ENCODE measurements around the gene SORCS2.

Gene SORCS2

DNA sequence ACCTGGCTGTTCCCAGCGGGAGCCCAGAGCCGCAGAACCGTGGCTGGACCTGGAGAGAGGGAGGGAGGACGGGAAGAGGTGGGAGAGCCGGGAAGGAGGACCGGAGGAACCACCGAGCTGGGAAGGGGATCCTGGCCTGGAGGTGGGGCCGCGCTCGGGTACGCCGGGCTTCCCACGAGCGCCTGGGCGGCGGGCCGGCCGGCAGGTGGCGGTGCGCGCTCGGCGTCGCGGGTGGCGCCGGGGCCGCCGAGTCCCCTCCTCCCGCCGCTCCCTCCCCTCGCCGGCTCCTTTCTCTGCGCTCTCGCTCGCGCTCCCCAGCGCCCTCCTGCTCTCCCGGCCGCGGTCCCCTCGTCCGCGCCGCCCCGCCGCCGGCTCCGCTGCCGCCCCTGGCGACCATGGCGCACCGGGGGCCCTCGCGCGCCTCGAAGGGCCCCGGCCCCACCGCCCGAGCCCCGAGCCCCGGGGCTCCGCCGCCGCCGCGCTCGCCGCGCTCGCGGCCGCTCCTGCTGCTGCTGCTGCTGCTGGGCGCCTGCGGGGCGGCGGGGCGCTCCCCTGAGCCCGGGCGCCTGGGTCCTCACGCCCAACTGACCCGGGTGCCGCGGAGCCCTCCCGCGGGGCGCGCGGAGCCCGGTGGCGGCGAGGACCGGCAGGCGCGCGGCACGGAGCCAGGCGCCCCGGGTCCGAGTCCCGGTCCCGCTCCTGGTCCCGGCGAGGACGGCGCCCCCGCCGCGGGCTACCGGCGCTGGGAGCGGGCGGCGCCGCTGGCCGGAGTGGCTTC is at the start of gene SORCS2:
TSS of gene SORCS2 (plus strand) at position 287 of the 778 bp plus-strand sequence.
- peak; percentile 31 for DNase-seq

DNA sequence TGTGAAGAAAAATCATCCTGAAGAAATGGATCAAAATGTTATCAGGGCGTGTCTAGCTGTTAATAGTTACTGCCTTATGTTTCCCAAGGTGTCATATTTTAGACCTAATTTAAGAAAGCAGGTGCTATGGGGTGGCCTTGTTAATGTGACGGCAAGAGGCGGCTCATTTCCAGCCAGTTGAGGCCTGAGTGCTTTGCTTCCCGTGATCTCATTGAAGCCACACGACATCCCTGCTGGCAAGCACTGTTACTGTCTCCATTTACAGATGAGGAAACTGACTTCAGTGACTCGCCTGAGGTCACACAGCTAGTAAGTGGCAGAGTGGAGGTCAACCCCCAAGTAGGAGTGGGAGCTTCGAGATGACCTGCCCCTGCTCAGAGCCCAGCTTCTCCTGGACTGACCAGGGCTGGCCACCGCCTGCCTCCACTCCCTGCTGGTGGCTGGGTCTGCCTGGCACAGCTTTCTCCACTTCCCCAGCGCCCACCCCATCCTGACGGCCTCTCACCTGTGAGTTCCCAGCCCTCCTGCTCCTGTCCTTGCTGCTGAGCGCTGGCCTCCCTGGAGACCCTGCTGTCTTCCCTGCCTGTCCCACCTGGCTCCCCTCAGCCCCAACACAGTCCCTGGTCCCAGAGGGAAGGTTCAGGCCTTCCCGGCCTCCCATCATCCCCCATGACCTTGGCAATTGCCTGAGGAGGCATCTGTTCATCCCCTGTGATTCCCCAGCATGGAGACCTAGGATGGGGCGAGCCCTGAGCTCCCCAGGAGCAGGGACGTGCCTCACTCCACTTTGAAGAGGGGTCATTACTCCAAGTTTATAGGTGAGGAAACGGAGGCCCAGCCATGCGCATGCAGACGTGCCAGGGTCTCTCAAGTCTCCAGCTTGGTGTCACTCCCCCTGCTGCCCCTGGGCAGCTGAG is 47.7 kb upstream of the SORCS2 start:
- DNase-seq: no peak

DNA sequence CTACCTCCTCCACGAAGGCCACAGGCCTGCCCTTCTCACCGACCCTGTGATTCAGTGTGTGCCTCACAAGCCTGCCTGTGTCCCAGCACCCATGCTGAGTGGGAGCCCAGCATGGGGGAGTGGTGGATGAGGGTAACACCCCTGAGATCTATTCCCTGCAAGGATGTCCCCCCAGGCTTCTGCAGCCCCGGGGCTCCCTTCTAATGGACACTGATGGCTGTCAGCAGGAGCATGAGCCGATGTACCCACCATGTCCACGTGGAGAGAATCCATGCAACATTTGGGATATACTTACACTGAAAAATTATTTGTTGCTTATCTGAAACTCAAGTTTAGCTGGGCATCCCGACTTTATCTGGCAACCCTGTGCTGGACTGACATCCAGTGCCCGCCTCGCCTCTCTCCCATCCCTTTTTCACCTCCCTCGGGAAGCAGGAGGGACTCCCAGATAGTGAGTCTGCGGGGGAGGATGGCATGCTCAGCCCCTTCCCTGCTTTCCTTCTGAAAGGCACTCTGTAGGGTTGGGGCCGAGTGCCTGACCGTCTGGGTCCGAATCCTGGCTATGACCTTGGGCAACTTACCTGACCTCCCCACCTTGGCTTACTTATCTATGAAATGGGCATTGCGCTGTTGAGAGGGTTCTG is 46.9 kb upstream of the SORCS2 start:
- no peak for DNase-seq

DNA sequence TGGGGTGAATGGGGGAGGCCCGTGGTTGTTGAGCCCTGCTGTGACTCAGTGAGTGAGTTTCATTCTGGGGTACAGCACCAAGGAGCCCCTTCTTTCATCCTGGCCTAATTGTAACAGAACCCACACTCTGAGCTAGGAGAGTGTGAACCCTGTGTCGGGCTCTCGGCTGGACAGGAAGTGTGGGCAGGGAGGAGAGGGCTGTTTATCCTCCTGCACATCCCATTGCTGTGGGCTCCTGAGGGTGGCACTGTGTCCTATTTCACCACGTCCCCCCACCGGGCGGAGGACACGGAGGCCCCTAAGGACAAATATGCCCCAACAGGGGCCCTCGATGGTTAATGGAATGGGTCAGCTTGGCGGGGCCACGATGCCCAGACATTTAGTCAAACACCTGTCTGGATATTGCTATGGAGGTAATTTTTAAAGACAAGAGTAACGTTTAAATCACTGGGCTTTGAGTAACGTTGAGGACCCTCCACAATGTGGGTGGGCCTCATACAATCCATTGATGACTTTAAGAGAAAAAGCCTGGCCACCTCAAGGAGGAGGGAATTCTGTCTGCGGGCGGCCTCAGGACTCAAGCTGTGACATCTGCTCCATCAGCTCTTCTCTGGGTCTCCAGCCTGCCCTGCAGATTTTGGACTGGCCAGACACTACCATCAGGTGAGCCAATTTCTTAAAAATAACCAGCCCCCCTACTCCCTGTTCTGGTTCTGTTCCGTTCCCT is 46.1 kb upstream of the SORCS2 start:
- DNase-seq: no peak

DNA sequence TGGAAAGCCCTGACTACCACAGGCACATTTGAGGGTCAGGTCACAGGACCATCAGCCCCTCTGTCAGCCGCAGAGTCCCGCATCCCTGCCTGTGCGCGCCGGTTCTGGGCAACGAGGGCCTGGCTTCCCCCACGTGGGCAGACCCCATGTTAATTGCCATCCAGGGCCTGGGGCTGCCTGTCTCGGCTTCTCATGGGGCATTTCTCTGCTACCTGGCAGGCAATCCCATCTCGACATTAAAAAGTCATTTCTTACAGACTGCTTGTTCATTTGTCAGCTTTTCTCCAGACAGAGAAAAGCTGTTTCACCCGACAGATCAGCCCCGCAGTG is 45.6 kb upstream of the SORCS2 start:
- no peak for DNase-seq

DNA sequence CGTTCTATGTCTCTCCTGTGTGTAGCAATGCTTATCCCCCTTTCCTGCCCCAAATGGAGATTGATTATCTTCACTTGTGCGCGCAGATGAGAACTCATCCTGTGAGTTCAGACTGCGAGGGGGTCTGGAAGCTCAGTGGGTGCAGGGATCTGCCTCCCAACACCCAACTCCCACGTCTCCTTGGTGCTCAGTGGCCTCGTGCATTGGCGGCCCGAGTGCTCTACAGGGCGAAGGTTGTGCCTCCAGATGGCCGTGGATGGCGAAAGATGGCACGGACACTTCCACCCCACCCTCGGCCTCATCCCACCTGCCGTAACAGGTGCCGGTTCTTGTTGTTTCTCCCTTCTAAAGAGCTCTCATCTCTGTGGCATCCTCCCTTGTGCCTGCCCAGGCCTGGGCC is 45.1 kb upstream of the SORCS2 start:
- no peak for DNase-seq

DNA sequence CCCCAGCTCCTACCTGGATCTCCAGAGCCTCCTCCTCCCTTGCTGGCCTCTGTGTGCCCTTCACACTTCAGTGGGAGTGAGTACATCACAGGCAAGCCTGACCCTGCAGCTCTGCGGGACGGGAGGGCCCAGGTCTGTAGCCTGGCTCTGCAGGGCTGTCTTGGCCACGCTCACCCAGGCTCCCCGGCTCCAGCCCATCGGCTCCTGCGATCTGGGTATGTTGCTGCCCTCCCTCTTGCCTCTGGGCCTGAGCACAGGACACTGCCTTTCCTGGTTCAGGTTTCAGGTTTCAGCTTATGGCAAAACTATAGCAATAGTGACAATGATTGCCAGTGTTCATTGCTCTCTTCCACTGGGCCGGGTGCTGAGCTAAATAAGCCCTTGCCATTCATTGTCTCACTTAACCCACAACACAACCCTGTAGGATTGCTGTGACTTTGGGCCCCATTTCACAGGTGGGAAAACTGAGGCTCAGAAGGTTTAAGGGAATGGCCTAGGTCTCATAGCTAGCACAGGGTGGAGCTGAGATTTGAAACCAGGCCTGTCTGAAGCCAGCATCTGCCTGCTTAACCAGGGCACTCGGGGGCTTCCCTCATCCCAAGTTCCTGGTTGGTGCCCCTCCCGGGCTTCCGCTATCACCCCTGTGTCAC is 44.6 kb upstream of the SORCS2 start:
- DNase-seq: no peak

DNA sequence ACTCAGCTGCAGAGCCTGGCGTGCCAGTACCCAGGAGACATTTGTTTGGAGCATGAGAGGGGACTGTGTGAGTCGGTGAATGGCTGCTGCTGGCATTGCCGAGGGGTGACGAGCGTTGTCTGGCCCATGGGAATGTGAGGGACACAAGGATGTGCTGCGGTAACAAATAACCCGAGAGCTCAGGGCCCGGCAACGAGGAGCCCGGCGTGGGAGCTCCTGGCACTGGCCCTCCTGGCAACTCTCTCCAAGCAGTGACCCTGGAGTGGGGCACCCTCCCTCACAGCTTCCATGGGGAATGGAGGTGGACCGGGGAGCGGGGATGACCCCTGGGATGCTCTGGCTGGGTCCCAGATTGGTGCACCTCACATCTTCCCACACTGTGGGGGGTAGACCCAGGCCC is 44.0 kb upstream of the SORCS2 start:
- no peak for DNase-seq

DNA sequence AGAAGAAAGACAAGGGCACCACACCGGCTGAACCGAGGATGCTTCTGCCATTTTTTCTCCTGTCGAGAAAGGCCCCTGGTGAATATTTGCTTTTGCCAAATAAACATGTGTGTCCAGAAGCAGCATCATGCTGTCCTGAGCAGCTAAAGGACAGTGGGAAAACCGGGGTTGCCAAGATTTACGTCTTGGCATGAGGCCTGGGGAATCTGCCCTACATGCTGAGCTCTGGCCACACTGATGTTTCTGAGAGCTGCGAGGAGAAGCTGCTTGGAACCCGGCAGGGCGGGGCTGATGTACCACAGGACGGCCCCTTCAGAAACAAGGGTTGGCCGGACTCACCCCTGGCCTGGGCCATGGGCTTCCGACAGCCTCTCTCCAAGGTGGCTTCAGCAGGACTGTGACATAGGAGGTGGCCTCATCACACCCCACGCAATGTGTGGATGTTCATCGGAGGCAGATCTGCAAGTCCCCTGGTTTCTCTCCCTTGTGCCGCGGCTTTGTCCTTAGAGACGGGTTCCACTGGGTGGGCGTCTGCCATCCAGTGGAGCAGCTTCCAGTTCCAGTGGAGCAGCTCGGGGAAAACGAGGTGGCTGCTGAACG is 42.2 kb upstream of the SORCS2 start:
- DNase-seq: no peak

DNA sequence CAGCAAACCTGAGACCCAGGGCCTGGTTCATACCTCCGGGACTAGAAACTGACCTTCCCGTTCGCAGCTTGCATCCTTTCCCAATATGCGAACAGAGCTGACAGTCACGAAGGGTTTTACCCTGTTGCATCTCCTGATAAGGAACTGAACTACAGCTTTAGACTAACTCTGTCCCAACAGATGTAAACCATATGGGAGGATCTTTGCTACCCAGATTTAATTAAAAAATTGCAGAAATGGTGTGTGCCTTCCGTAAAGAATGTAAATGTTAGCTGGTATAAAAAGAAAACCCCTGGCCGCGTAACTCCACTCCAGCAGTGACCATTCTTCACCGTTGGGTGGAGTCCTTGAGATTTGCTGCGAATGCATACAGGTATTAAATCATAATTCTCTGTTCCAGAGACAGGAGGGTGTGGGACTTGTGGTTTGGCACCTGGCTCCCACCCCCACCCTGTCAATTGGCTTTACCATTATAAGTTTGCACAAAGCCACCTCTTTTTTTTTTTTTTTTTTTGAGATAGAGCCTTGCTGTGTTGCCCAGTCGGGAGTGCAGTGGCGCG is 40.6 kb upstream of the SORCS2 start:
- no peak for DNase-seq

DNA sequence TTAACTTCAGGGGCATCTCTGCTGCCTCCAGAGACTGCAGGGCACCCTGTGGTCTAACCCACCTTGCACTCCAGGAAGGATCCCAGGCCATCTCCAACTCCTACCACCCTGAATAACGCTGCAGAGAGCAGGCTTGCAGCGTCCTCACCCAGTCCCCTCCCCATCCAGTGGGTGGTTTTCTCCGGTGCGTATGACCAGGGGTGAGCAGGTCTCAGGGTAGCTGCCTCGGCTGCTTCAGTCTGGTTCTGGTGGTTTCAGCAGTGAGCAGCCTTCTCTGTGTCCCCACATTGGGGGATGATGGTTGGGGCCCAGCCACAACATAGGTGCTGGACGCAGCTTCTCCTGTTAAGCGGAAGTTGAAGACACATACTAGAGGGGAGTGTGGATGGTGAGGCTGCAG is 38.6 kb upstream of the SORCS2 start:
- DNase-seq: no peak

DNA sequence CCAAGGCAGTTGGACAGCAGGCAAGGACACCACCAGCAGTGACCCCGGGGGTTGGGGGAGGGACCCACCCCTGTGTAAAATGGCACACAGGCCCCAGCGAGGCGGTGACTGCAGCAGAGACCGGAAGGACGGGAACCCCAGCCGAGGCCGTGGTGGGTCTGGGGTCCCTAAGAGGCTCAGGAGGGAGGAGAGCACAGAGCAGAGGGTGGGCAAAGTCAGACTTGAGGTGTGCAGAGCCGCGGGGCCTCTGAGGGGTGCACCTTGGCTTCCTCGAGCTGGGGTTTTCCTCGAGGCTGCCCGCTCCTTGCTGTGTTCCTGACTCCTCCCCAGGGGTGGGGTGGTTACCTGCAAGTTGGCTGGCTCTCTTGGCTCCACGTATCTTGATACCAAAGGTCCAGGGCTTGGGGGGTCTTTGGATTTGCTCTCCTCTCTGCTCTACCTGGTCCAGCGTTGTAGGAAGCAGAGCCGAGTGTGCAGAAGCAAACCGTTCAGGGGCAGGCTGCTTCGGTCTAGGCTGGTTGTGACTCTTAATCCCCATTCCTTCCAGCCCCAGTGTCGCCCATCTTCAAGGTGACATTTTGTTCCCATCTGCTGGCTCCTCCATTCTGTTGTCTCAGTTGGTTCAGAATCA is 37.9 kb upstream of the SORCS2 start:
- no peak for DNase-seq

DNA sequence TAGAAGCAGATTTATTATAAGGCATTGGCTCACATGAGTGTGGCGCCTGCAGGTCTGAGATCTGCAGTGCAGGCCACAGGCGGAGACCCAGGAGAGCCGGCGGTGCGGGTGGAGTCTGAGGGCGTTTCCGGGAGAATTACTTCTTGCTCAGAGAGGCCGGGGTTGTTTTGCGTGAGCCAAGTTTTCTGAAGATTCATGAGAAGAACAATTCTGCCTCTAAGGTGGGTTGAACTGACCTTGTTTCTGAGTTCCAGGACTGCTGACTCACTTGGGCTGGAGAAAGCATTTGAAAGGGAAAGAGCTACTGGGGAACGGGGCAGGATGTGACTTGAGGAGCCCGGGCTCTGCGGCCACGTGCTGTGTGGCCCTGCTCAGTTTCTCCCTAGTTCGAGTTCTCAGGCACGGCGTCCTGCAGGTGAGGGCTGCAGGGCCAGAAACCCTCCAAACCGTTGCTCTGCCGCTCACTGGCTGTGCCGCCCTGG is 36.7 kb upstream of the SORCS2 start:
- DNase-seq: no peak

DNA sequence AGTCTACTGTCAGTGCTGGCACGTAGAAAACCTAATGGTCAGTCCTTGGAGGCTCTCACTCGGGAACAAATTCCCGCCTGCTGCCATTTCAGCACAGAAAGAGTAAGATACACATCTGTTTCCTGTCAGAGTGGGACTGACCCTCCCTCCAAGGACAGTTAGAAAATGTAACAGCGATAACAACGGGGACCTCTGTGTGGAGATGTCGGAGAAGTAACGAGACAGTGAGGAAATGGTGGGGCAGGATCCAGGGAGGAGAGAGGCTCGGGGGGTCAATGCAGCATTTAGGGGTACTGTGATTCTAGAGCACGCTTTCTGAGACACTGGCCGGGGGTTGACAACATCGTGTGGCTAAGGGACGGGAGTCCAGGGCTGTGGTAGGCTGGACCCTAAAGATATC is 36.0 kb upstream of the SORCS2 start:
- no peak for DNase-seq

DNA sequence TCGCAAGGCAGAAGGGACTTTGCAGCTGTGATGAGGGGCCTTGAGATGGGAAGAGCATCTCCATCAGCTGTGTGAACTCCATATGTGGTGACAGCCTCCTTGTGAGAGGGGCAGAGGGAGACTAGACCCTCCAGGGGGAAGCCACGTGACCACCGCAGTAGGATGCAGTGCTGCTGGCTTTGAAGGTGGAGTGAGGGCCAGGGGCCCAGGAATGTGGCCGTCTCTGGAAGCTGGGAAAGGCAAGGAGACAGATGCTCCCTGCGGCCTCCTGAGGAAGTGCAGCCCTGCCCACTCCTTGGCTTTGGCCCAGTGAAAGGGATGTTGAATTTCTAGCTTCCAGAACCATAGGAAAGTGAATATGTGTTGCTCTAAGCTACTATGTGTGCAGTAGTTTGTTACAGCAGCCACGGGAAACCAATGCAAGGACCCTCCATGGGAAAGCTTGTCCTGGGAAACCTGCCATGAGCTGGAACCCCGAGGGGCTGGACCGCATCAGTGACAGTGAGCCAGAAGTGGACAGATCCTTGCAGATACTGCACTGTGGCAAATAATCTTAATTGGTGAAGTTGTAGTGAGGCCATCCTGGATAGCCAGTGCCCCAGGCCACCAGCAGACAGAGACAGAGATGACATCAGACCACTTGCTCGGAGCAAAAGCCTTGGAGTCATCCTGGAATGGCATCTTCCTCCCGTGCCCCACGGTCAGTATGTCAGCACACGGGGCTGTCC is 35.4 kb upstream of the SORCS2 start:
- no peak for DNase-seq

DNA sequence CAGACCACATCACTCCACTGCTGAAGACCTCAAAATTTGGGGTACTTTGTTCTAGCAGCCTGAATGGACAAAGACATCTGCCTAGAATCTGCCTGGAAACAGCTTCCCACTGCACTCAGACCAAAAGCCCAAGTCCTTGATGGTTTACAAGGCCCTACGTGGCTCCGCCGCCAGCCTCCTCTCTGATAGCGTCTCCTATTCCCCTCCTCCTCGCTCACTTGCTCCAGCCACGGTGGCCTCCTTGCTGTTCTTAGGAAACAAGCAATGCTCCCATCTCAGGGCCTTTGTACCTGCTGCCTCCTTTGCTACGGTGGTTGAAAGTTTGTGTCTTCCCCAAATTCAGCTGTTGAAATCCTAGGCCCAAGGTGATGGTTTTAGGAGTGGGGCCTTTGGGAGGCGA is 34.7 kb upstream of the SORCS2 start:
- DNase-seq: no peak

DNA sequence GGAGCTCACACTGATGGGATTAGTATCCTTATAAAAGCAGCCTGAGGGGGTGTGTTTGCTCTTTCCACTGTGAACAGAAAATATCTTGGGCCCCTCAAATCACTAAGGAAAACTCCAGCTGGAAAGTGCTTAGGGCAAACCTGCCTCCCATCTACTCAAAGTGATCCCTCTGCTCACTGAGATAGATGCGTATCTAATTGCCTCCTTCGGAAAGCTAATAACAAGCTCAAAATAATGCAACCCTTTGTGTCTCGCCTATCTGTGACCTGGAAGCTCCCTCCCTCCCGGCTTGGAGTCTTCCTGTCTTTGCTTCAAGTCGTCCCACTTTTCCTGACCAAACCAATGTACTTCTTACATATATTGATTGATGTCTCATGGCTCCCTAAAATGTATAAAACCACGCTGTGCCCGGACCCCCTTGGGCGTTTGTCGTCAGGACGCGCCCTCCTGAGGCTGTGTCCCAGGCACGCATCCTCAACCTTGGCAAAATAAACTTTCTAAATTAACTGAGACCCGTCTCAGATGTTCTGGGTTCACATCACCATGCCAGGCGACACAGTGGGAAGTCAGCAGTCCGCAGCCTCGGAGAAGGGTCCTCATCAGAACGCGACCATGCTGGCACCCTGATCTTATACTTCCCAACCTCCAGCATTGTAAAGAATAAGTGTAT is 34.1 kb upstream of the SORCS2 start:
- no peak for DNase-seq

DNA sequence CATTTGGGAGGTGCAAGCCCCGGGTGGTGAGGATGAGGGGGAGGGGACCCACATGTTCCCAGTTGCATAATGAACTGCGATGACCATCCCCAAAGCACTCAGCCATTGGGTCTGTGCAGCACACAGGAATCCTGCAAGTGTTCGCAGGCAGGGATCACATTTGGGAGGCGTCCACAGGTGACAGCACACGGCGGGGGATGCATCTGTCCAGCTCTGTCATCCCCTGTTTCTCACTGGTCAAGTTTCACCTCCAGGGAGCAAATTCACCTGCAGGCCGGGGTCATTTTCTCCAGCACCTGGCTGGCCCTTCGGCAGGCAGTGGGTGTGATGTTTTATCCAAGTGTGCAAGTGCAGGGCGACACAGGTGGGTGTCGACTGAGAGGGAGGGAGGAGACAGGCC is 33.3 kb upstream of the SORCS2 start:
- no peak for DNase-seq

DNA sequence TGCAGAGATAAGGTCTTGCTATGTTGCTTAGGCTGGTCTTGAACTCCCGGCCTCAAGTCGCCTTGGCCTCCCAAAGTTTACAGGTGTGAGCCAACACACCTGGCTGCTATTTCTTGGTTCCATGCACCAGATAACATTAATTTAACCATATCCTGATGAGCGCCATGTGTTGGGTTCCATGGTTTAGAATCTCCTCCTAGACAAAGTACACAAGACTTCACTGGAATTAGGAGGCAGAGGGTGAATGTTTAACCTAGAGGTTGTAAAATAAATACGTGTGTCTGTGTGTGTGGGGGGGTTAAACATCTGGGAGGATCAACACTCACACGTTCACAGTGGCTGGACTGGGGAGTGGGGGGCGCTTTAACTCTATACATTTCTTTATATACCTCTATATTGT is 32.4 kb upstream of the SORCS2 start:
- DNase-seq: no peak

DNA sequence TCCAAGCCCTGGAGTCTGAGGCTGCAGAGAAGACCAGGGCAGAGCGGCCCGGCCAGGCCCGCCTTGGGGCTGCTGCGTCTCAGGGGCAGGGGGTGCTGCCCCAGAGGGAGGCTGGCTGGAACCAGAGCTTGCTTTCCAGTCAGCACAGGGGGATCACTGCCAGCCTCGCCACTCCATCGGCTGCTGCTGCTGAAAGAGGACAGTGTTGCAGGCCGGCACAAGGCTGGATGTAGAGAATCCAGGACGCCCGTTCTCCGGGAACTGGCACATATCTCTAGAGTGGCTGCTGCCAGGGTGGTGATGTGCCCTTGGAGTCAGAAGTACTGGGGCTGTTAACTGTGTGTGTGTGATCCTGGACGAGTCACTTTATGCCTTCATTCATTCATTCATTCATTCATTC is 31.9 kb upstream of the SORCS2 start:
- no peak for DNase-seq
